HUES64 (cell line): Measurements from ENCODE around the gene ENKD1.

Source experiments
- H3K27ac ChIP-seq: 2 replicates; pipeline ENCODE4 v1.7.0; 2013; ENCODE audit warnings: low read depth, low read length, inconsistent platforms
- H3K27me3 ChIP-seq: 2 replicates; pipeline ENCODE4 v1.6.1; 2013; ENCODE audit warnings: mild to moderate bottlenecking, low read length; ENCODE audit not compliant: insufficient read depth
- H3K36me3 ChIP-seq: 2 replicates; pipeline ENCODE4 v1.6.1; 2013; ENCODE audit warnings: mild to moderate bottlenecking, low read length; ENCODE audit not compliant: insufficient read depth
- H3K4me1 ChIP-seq: 2 replicates; pipeline ENCODE4 v1.6.1; 2013; ENCODE audit warnings: mild to moderate bottlenecking, low read length, moderate library complexity; ENCODE audit not compliant: insufficient read depth
- H3K4me3 ChIP-seq: 2 replicates; pipeline ENCODE4 v1.5.1; 2013; ENCODE audit warnings: mild to moderate bottlenecking, low read length, moderate library complexity
- H3K9ac ChIP-seq: 2 replicates; pipeline ENCODE4 v1.6.1; 2013; ENCODE audit warnings: mild to moderate bottlenecking, low read depth, low read length
- H3K9me3 ChIP-seq: 2 replicates; pipeline ENCODE4 v1.6.1; 2013; ENCODE audit warnings: low read depth, low read length; ENCODE audit not compliant: insufficient read depth
- WGBS: fragments of 150-250, 120-280 bp; methylation state at CpG from one replicate; pipeline ENCODE4 v1.1.7; 2013; ENCODE audit warnings: missing lambda C conversion rate; 5-methylcytosine and 5-hydroxymethylcytosine counted together

ENKD1 gene

GRCh38 chr16:67648088-67648763 lies 18.3 kb downstream of the ENKD1 start:
- Histone ChIP-seq H3K27me3 (peaks cover 10% of the 10 kb centered on the region), H3K4me3 (no peak overlapping the region), H3K9ac (no peak overlapping the region), H3K27ac (no peak overlapping the region), H3K4me1 (no peaks in the 10 kb centered on the region), H3K9me3 (no peaks in the 10 kb centered on the region), H3K36me3 (peaks cover 9% of the 10 kb centered on the region)
- WGBS = 92% methylated on average over 65 of the region's 65 CpGs

GRCh38 chr16:67647681-67648080 lies 18.9 kb downstream of the ENKD1 start:
- H3K36me3 ChIP-seq = peaks cover 9% of the 10 kb centered on the region
- H3K4me1 ChIP-seq = no peaks in the 10 kb centered on the region
- no peaks in the 10 kb centered on the region for H3K9me3 ChIP-seq
- WGBS = 94% methylated on average over 13 of the region's 13 CpGs
- H3K27me3 ChIP-seq = peaks cover 8% of the 10 kb centered on the region
- no peak overlapping the region for H3K9ac ChIP-seq
- no peak overlapping the region for H3K27ac ChIP-seq
- no peak overlapping the region for H3K4me3 ChIP-seq

- H3K27me3 ChIP-seq = peaks cover 5% of the 10 kb centered on the region
- H3K27ac ChIP-seq = no peak overlapping the region
- no peak overlapping the region for H3K4me3 ChIP-seq
- H3K9me3 ChIP-seq = no peaks in the 10 kb centered on the region
- H3K4me1 ChIP-seq = no peaks in the 10 kb centered on the region
- 95% methylated on average over 15 of the region's 15 CpGs for WGBS
- H3K36me3 ChIP-seq = peaks cover 9% of the 10 kb centered on the region
- H3K9ac ChIP-seq = no peak overlapping the region
Observed at GRCh38 chr16:67647111-67647651, 19.4 kb downstream of the ENKD1 start.

- Histone ChIP-seq H3K27me3 (peaks cover under 1% of the 10 kb centered on the region; the same call in 1 of the 2 replicates), H3K4me3 (peak overlapping the region; percentile 54)
Observed at GRCh38 chr16:67645397-67646121, 21.0 kb downstream of the ENKD1 start.

GRCh38 chr16:67644038-67644437 lies 22.5 kb downstream of the ENKD1 start:
- WGBS = 94% methylated on average over 9 of the region's 9 CpGs
- peaks cover 2% of the 10 kb centered on the region for H3K36me3 ChIP-seq
- no peak overlapping the region for H3K4me3 ChIP-seq
- no peak overlapping the region for H3K27ac ChIP-seq
- H3K9ac ChIP-seq = no peak overlapping the region
- H3K9me3 ChIP-seq = no peaks in the 10 kb centered on the region
- no peaks in the 10 kb centered on the region; the same call in 1 of the 2 replicates for H3K27me3 ChIP-seq
- H3K4me1 ChIP-seq = no peaks in the 10 kb centered on the region

More at GRCh38 chr16:67645397-67646121, 21.0 kb downstream of the ENKD1 start:
- peak overlapping the region; percentile 72 for H3K9ac ChIP-seq
- H3K36me3 ChIP-seq = peaks cover 6% of the 10 kb centered on the region; the same call in 1 of the 2 replicates
- no peak overlapping the region for H3K27ac ChIP-seq
- 85% methylated on average over 15 of the region's 15 CpGs for WGBS
- H3K4me1 ChIP-seq = no peaks in the 10 kb centered on the region
- no peaks in the 10 kb centered on the region for H3K9me3 ChIP-seq

GRCh38 chr16:67641779-67642708 lies 24.5 kb downstream of the ENKD1 start:
- 82% methylated on average over 10 of the region's 10 CpGs for WGBS
- Histone ChIP-seq H3K27ac (no peak overlapping the region), H3K36me3 (peaks cover 22% of the 10 kb centered on the region), H3K27me3 (no peaks in the 10 kb centered on the region), H3K4me3 (no peak overlapping the region), H3K9me3 (no peaks in the 10 kb centered on the region), H3K9ac (no peak overlapping the region), H3K4me1 (no peaks in the 10 kb centered on the region)

- no peak overlapping the region for H3K9ac ChIP-seq
- H3K27me3 ChIP-seq = no peaks in the 10 kb centered on the region
- H3K36me3 ChIP-seq = peaks cover 59% of the 10 kb centered on the region
- H3K4me3 ChIP-seq = no peak overlapping the region
- no peak overlapping the region for H3K27ac ChIP-seq
- H3K4me1 ChIP-seq = no peaks in the 10 kb centered on the region
- no peaks in the 10 kb centered on the region for H3K9me3 ChIP-seq
- WGBS = 98% methylated on average over 12 of the region's 12 CpGs
Observed at GRCh38 chr16:67637625-67638024, 28.9 kb downstream of the ENKD1 start.

- peaks cover 68% of the 10 kb centered on the region for H3K36me3 ChIP-seq
- no peaks in the 10 kb centered on the region for H3K9me3 ChIP-seq
- H3K4me1 ChIP-seq = no peaks in the 10 kb centered on the region
- WGBS = 98% methylated on average over 8 of the region's 8 CpGs
- H3K9ac ChIP-seq = no peak overlapping the region
- H3K27me3 ChIP-seq = no peaks in the 10 kb centered on the region
- no peak overlapping the region for H3K27ac ChIP-seq
- H3K4me3 ChIP-seq = no peak overlapping the region
Observed at GRCh38 chr16:67636713-67637112, 29.8 kb downstream of the ENKD1 start.

GRCh38 chr16:67632415-67633172 lies 34.0 kb downstream of the ENKD1 start:
- Histone ChIP-seq H3K4me3 (no peak overlapping the region), H3K27ac (no peak overlapping the region), H3K9me3 (no peaks in the 10 kb centered on the region), H3K36me3 (peaks cover 87% of the 10 kb centered on the region), H3K9ac (no peak overlapping the region), H3K27me3 (no peaks in the 10 kb centered on the region), H3K4me1 (no peaks in the 10 kb centered on the region)
- 91% methylated on average over 7 of the region's 7 CpGs for WGBS

- WGBS = 97% methylated on average over 14 of the region's 14 CpGs
- Histone ChIP-seq H3K4me1 (no peaks in the 10 kb centered on the region), H3K9me3 (no peaks in the 10 kb centered on the region), H3K36me3 (peaks cover 86% of the 10 kb centered on the region), H3K4me3 (no peak overlapping the region), H3K27ac (no peak overlapping the region), H3K9ac (no peak overlapping the region), H3K27me3 (no peaks in the 10 kb centered on the region)
Observed at GRCh38 chr16:67628216-67628615, 38.3 kb downstream of the ENKD1 start.
